Neuronal stem cell (in vitro differentiated cells): ENCODE data around the gene NR5A1.

Source experiments
- DNase-seq: peaks from one replicate; pipeline ENCODE4 v3.0.0-alpha.2; 2013; ENCODE audit warnings: low spot score
- H2AFZ ChIP-seq: one replicate; pipeline ENCODE4 v1.6.1; 2013; ENCODE audit warnings: mild to moderate bottlenecking, low read length, inconsistent platforms
- H2AK5ac ChIP-seq: 2 replicates; pipeline ENCODE4 v1.6.1; 2013; ENCODE audit warnings: low read depth, mild to moderate bottlenecking, inconsistent platforms, low read length, moderate library complexity, mixed read lengths
- H2BK120ac ChIP-seq: 2 replicates; pipeline ENCODE4 v1.6.1; 2013; ENCODE audit warnings: low read depth, mild to moderate bottlenecking, inconsistent platforms, low read length, moderate library complexity, mixed read lengths
- H2BK12ac ChIP-seq: one replicate; pipeline ENCODE4 v1.6.1; 2013; ENCODE audit warnings: low read length, inconsistent platforms
- H2BK15ac ChIP-seq: 2 replicates; pipeline ENCODE4 v1.6.1; 2013; ENCODE audit warnings: mild to moderate bottlenecking, low read length, inconsistent platforms, mixed read lengths
- H2BK5ac ChIP-seq: one replicate; pipeline ENCODE4 v1.6.1; 2013; ENCODE audit warnings: inconsistent platforms, mild to moderate bottlenecking, low read length, moderate library complexity
- H3K14ac ChIP-seq: one replicate; pipeline ENCODE4 v1.6.1; 2013; ENCODE audit warnings: low read length, inconsistent platforms
- H3K18ac ChIP-seq: 2 replicates; pipeline ENCODE4 v1.6.1; 2013; ENCODE audit warnings: low read length, inconsistent platforms
- H3K23ac ChIP-seq: 2 replicates; pipeline ENCODE4 v1.6.1; 2013; ENCODE audit warnings: low read depth, mild to moderate bottlenecking, mixed read lengths, low read length, inconsistent platforms; ENCODE audit not compliant: poor library complexity
- H3K27ac ChIP-seq: replicated peaks from 3 replicates; pipeline ENCODE4 v1.5.1; 2013; ENCODE audit warnings: low read length, inconsistent platforms
- H3K27me3 ChIP-seq, 3 experiments: 2 replicates each; pipeline ENCODE4 v1.6.1; 2013; ENCODE audit warnings: low read length in 3 of 3, mild to moderate bottlenecking in 2 of 3, inconsistent platforms in 1 of 3, low read depth in 1 of 3, mixed read lengths in 1 of 3, moderate library complexity in 1 of 3; ENCODE audit not compliant: control insufficient read depth in 3 of 3, insufficient read depth in 3 of 3
- H3K36me3 ChIP-seq, 2 donors: replicated peaks in 1 of 2; 2 replicates each; pipeline ENCODE4 v1.6.1; 2013; ENCODE audit warnings: low read length in 2 of 2; ENCODE audit not compliant: control insufficient read depth in 2 of 2, insufficient read depth in 2 of 2
- H3K4ac ChIP-seq: 2 replicates; pipeline ENCODE4 v1.6.1; 2013; ENCODE audit warnings: inconsistent platforms, mild to moderate bottlenecking, low read length, moderate library complexity
- H3K4me1 ChIP-seq, 2 donors: 1 replicate in 1 of 2; 2 replicates in 1 of 2; pipeline ENCODE4 v1.6.1; 2013; ENCODE audit warnings: low read length in 2 of 2, low read depth in 1 of 2; ENCODE audit not compliant: control insufficient read depth in 2 of 2, insufficient read depth in 1 of 2
- H3K4me2 ChIP-seq: one replicate; pipeline ENCODE4 v1.6.1; 2013; ENCODE audit warnings: mild to moderate bottlenecking, low read length, inconsistent platforms; ENCODE audit not compliant: insufficient read depth, poor library complexity, severe bottlenecking
- H3K4me3 ChIP-seq, 2 donors: 2 replicates each; pipeline ENCODE4 v1.5.1; 2013; ENCODE audit warnings: low read length in 2 of 2, mild to moderate bottlenecking in 2 of 2, inconsistent platforms in 1 of 2, moderate library complexity in 1 of 2
- H3K79me1 ChIP-seq: one replicate; pipeline ENCODE4 v1.6.1; 2013; ENCODE audit warnings: low read depth, mild to moderate bottlenecking, inconsistent platforms, low read length, moderate library complexity
- H3K9ac ChIP-seq: one replicate; pipeline ENCODE4 v1.6.1; 2013; ENCODE audit warnings: mild to moderate bottlenecking, low read depth, low read length, inconsistent platforms; ENCODE audit not compliant: poor library complexity
- H3K9me3 ChIP-seq, 2 donors: replicated peaks in 1 of 2; 2 replicates each; pipeline versions ENCODE3 to v1.6.1; 2013; ENCODE audit warnings: low read length in 2 of 2, mild to moderate bottlenecking in 2 of 2, inconsistent platforms in 1 of 2, low read depth in 1 of 2, mixed read lengths in 1 of 2, moderate library complexity in 1 of 2; ENCODE audit not compliant: control insufficient read depth in 2 of 2, insufficient read depth in 1 of 2
- H4K8ac ChIP-seq: one replicate; pipeline ENCODE4 v1.6.1; 2013; ENCODE audit warnings: low read depth, mild to moderate bottlenecking, inconsistent platforms, low read length, moderate library complexity
- H4K91ac ChIP-seq: one replicate; pipeline ENCODE4 v1.6.1; 2013; ENCODE audit warnings: low read length, low read depth, mild to moderate bottlenecking, inconsistent platforms; ENCODE audit not compliant: poor library complexity
- WGBS, 2 donors: extraction: QIAGEN DNeasy Blood & Tissue Kit; methylation state at CpG; one replicate each; pipeline ENCODE4 v1.1.7; 2013; ENCODE audit warnings: missing lambda C conversion rate in 2 of 2, mixed read lengths in 1 of 2; ENCODE audit not compliant: insufficient read length in 2 of 2, insufficient replicate concordance in 1 of 2; ENCODE audit errors: extremely low coverage in 2 of 2; 5-methylcytosine and 5-hydroxymethylcytosine counted together

The NR5A1 gene

GRCh38 chr9:124507880-124508423 is 753 bp upstream of the NR5A1 start:
- no peak overlapping the region for H2BK12ac ChIP-seq
- H3K4ac ChIP-seq = no peak overlapping the region
- H4K91ac ChIP-seq = no peak overlapping the region
- no peak overlapping the region for H3K9ac ChIP-seq
- H3K36me3 ChIP-seq = no peaks in the 10 kb centered on the region
- peak overlapping the region; percentile 85 for H2AK5ac ChIP-seq
- peak overlapping the region; percentile 41 for H2BK120ac ChIP-seq
- no peak overlapping the region for H4K8ac ChIP-seq
- H2AFZ ChIP-seq = peak overlapping the region; percentile 20
- H3K14ac ChIP-seq = no peak overlapping the region
- H3K18ac ChIP-seq = peak overlapping the region; percentile 76
- no peak for DNase-seq
- no peak overlapping the region for H3K4me2 ChIP-seq
- WGBS, 2 donors = no CpG with 5 or more reads among the region's 11 CpGs
- H3K9me3 ChIP-seq = peaks cover 0 to 3% of the 10 kb centered on the region in 2 donors
- peak overlapping the region; percentile 65 for H3K23ac ChIP-seq
- peaks cover 20 to 48% (median 32%) of the 10 kb centered on the region in 3 experiments for H3K27me3 ChIP-seq
- no peak overlapping the region for H3K27ac ChIP-seq
- H3K4me3 ChIP-seq = no peak overlapping the region
- peak overlapping the region; percentile 77 for H2BK15ac ChIP-seq
- H2BK5ac ChIP-seq = no peak overlapping the region
- no peaks in the 10 kb centered on the region for H3K79me1 ChIP-seq
- H3K4me1 ChIP-seq = peaks cover 4 to 13% of the 10 kb centered on the region in 2 donors

GRCh38 chr9:124506433-124506832 is 766 bp downstream of the NR5A1 start:
- Histone ChIP-seq H3K4ac (no peak overlapping the region), H2BK15ac (no peak overlapping the region), H3K23ac (no peak overlapping the region), H2AK5ac (peak overlapping the region; percentile 99), H3K14ac (peak overlapping the region; percentile 5), H4K8ac (no peak overlapping the region), H3K36me3 (no peaks in the 10 kb centered on the region), H3K4me1 (peaks cover 0 to 6% of the 10 kb centered on the region in 2 donors), H3K18ac (peak overlapping the region; percentile 31), H3K27ac (no peak overlapping the region), H3K4me3 (no peak overlapping the region), H3K9ac (no peak overlapping the region), H2BK120ac (no peak overlapping the region), H2BK12ac (no peak overlapping the region), H2BK5ac (peak overlapping the region; percentile 4), H3K27me3 (peaks cover 28 to 63% (median 47%) of the 10 kb centered on the region in 3 experiments), H3K4me2 (no peak overlapping the region), H3K79me1 (no peaks in the 10 kb centered on the region), H2AFZ (peak overlapping the region; percentile 20), H4K91ac (no peak overlapping the region), H3K9me3 (peaks cover 0 to 4% of the 10 kb centered on the region in 2 donors)
- DNase-seq = no peak
- no CpG with 5 or more reads among the region's 8 CpGs for WGBS, 2 donors

- Histone ChIP-seq H3K4me1 (peaks cover 0 to 6% of the 10 kb centered on the region in 2 donors), H3K79me1 (no peaks in the 10 kb centered on the region), H3K9me3 (peaks cover 0 to 4% of the 10 kb centered on the region in 2 donors), H3K18ac (peak overlapping the region; percentile 74), H3K4me2 (no peak overlapping the region), H4K8ac (no peak overlapping the region), H2BK15ac (peak overlapping the region; percentile 98), H2BK5ac (peak overlapping the region; percentile 4), H4K91ac (no peak overlapping the region), H3K14ac (peak overlapping the region; percentile 31), H2BK120ac (peak overlapping the region; percentile 9), H3K23ac (no peak overlapping the region), H3K4me3 (no peak overlapping the region), H3K36me3 (no peaks in the 10 kb centered on the region), H2AFZ (peak overlapping the region; percentile 22), H3K4ac (no peak overlapping the region), H3K27me3 (peaks cover 28 to 68% (median 47%) of the 10 kb centered on the region in 3 experiments), H2AK5ac (peak overlapping the region; percentile 99), H3K27ac (no peak overlapping the region), H3K9ac (no peak overlapping the region), H2BK12ac (no peak overlapping the region)
- WGBS, 2 donors = no CpG with 5 or more reads among the region's 19 CpGs
- DNase-seq = no peak
Measured at GRCh38 chr9:124505901-124506346, 1.3 kb downstream of the NR5A1 start.

- peak overlapping the region in 1 of 2 donors; percentile 67 for H3K4me3 ChIP-seq
- H3K27me3 ChIP-seq = peaks cover 28 to 75% (median 47%) of the 10 kb centered on the region in 3 experiments
- no CpG with 5 or more reads among the region's 69 CpGs for WGBS, 2 donors
Measured at GRCh38 chr9:124505006-124505900, 1.9 kb downstream of the NR5A1 start.

More at GRCh38 chr9:124505006-124505900, 1.9 kb downstream of the NR5A1 start:
- H3K4ac ChIP-seq = no peak overlapping the region
- no peak overlapping the region for H3K27ac ChIP-seq
- peaks cover 0 to 4% of the 10 kb centered on the region in 2 donors for H3K9me3 ChIP-seq
- peak overlapping the region; percentile 94 for H3K14ac ChIP-seq
- H3K4me1 ChIP-seq = peaks cover 0 to 6% of the 10 kb centered on the region in 2 donors
- H3K23ac ChIP-seq = peak overlapping the region; percentile 98
- H3K9ac ChIP-seq = peak overlapping the region; percentile 81
- peak overlapping the region; percentile 53 for H2AFZ ChIP-seq
- H3K18ac ChIP-seq = peak overlapping the region; percentile 90
- DNase-seq = no peak
- peak overlapping the region; percentile 86 for H3K4me2 ChIP-seq
- H2AK5ac ChIP-seq = peak overlapping the region; percentile 99
- no peaks in the 10 kb centered on the region for H3K36me3 ChIP-seq
- H2BK5ac ChIP-seq = no peak overlapping the region
- H2BK12ac ChIP-seq = no peak overlapping the region
- peak overlapping the region; percentile 98 for H2BK15ac ChIP-seq
- H4K91ac ChIP-seq = no peak overlapping the region
- no peaks in the 10 kb centered on the region for H3K79me1 ChIP-seq
- peak overlapping the region; percentile 9 for H2BK120ac ChIP-seq
- H4K8ac ChIP-seq = peak overlapping the region; percentile 48
